Stromal cell of bone marrow (primary cell): Measurements from ENCODE around the gene PRKN.

Source experiments
- DNase-seq: peaks from one replicate; pipeline ENCODE4 v3.0.0-alpha.2; 2012; ENCODE audit warnings: low read depth

The PRKN gene

DNA sequence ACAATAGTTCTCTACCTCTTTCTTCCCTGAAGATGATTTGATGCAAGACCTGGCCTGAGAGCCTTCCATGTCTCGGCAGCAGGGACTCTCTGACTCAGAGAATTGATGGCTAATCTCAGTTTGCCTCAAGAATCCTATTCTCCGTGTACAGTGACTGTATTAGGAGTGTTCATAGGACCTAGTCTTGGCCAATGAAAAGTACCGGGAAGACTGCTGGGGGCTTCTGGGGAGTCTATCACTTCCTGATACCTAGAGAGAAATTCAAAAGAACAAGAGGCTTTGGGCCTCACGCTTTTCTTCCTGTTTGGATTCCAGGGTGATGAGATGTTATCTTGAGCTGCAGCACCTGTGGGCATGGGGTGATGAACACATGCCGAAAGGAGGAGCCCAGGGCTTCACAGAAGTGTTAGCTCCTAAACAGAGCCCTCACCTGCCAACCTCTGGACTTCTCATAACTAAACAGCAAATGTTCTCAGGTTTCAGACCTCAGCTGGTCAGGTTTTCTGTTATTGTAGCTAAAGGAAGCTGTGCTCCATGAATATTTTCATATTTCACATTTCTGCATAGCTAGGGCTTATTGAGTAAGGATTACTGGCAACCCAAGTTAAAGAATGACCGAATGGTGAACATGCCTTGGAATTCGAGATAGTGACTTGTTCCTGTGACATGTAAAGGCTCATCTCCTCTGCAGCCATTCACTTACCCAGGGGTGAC, 1130.6 kb downstream of the PRKN start:
- no peak for DNase-seq

- no peak for DNase-seq
These were observed 1133.2 kb downstream of the PRKN start for GRCh38 chr6:161594412-161594811.

DNA sequence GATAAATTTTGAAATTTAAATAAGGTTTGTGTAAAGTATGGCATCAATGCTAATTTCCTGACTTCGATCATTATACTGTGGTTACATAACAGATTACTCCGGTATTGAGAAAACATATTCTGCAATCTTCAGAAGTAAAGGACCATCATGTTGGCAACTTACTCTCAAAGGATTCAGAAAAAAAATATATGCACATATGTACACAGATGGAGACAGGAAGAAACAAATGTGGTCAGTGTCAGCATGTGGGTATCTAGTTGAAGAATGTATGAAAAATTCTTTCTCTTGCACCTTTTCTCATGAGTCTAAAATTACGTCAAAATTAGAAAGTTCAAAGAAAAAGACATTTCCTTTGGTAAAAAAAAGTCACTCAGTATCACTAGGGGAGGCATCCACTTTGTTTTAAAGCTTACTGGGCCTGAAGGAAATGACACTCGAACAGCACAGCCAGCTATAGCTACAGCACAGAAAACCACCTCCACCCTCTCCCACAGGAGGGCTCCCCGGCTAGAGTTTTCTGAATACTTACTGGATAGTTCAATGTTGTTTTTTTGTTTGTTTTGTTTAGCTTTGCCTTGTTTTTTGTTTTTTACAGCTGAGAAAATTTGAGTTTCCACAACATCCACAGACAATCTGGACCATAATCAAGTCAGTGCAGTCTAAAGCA, 1136.5 kb downstream of the PRKN start:
- DNase-seq: no peak

- no peak for DNase-seq
These were observed 1140.7 kb downstream of the PRKN start for GRCh38 chr6:161586887-161587286.

- DNase-seq: no peak
These were observed 1142.8 kb downstream of the PRKN start for GRCh38 chr6:161584621-161585340.

DNA sequence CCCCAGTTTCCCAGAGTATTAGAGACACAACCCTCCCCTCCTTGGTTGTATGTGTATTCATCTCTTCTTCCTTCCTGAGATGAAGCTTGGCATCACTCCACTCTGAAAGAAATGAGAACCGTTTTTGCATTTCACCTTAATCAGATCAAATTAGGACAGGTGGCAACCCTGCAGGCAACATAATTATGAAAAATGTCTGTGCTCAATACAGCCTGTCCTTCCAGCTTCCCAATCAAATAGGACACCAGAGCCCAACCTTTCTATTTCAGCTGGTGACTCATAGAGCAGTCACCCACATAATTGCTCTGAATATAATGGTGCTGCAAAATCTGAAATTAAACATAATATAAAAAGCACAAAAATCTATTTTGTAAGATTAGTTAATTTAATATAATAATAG, 1143.5 kb downstream of the PRKN start:
- no peak for DNase-seq

DNA sequence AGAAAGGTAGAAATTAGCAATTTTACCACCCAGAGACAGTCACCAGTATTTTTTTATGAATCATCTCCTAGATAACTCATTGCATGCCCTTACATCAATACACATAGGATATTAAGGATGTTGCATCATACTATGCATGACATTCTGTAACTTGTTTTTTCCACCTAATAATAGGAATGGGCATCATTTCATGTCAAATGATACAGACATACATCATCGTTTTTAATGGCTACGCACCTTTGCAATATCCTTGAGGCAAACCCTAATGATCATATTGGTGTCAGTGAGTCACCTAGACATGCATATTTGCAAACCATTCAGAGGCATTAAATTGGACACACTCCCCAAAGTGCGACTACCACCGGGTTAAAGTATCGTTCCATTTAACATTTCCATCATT, 1144.0 kb downstream of the PRKN start:
- DNase-seq: no peak

GRCh38 chr6:161578478-161578877, 1149.1 kb downstream of the PRKN start:
- no peak for DNase-seq

- DNase-seq: no peak
These were observed 1151.9 kb downstream of the PRKN start for GRCh38 chr6:161575523-161576254.

- no peak for DNase-seq
These were observed 1158.6 kb downstream of the PRKN start for GRCh38 chr6:161568885-161569456.

GRCh38 chr6:161564952-161565351, 1162.6 kb downstream of the PRKN start:
- DNase-seq: no peak

DNA sequence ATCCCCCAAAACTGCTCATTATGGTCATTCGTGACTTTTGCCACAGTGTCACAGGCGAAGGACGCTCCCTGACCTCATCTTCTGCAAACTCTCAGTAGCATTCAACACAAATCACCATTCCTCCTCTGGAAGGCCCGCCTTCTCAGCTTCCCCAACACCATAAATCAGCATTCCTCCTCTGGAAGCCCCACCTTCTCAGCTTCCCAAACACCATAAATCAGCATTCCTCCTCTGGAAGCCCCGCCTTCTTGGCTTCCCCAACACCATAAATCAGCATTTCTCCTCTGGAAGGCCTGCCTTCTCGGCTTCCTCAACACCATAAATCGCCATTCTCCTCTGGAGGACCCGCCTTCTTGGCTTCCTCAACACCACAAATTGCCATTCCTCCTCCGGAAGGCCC, 1165.7 kb downstream of the PRKN start:
- no peak for DNase-seq

DNA sequence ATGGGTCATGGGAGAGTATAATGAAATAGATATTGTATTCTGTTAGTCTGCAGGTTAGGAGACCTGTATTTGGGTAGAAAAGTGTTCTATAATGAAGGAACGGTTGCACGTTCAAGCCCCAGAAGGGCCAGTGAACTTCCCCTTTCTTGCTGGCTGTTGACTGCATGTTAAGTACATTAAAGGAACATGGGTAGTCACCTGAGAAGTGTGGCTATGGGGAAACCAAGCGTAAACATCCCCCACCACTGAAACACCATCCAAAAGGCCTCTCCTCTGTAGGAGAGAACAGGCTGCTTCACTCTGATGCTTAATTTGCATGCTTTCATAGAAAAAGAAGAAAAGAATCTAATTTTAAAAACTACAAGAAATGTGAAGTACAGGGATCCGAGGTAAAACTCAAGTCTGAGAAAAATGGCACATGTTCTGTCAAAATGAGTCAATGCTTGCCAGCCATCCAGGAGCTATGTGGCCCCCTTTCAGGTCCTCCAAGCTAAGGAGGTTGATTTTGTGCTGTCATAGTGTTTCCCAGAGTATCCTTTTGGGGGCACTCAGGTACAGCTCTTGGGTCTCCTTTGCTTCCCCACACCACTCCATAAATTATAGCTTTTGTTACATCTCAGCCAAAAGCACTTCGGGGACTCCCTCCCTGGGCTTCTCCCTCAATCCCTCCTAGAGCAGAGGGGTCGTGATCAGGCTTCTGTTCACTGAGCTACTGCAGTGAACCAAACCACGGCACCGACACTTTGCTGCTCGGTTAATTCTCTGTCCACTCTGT, 1170.0 kb downstream of the PRKN start:
- DNase-seq: no peak

GRCh38 chr6:161554883-161555282, 1172.7 kb downstream of the PRKN start:
- no peak for DNase-seq

DNA sequence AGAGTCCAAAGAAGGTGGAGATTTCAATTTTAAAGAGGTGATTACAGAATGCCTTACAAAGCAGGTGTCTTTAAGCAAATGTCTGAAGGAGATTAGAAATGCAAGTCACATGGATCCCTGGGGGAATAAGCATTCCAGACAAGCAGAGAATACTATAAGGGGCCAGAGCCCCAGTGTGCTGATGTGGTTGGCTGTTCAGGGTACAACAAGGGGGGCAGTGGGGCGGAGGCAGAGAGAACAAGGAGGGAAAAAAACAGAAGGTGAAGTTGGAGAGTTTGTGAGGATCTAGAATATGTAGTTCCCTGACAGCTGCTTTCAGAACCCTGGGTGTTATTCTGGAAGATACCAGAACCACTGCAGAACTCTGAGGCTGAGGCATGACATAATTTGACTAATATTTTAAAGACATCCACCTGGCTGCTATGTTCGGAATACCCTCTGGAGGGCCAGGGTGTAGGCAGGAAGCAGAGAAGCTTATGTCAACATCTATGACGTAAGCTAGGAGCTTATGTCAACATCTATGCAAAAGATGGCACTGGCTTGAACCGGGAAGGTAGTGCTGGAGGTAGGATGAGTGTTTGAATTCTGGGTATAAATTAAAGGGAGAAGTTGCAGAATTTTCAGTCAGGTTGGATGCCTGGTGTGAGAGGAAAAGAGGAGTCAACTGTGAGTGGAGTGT, 1177.5 kb downstream of the PRKN start:
- no peak for DNase-seq

GRCh38 chr6:161548713-161549296, 1178.8 kb downstream of the PRKN start:
- DNase-seq: no peak

GRCh38 chr6:161547617-161548016, 1179.9 kb downstream of the PRKN start:
- DNase-seq: no peak

- no peak for DNase-seq
These were observed 1180.9 kb downstream of the PRKN start for GRCh38 chr6:161546632-161547031.

DNA sequence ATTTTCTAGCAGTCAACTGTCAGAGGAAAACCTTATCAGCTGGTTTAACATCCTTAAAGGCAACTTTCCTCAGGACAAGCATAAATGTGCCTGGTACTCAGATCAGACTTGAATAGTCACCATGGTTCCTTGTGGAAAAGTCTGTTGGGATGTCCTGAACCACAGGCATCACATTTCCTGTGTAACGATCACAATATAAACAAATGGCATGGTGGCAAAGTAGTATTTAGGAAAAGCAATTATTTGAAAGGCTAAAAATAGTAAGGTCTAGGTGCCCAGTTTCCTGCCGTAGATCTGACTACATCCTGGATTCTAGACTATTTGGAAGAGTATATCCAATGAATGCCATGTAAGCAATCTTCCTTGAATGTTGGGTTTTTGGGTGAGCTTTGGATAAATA, 1181.8 kb downstream of the PRKN start:
- no peak for DNase-seq

DNA sequence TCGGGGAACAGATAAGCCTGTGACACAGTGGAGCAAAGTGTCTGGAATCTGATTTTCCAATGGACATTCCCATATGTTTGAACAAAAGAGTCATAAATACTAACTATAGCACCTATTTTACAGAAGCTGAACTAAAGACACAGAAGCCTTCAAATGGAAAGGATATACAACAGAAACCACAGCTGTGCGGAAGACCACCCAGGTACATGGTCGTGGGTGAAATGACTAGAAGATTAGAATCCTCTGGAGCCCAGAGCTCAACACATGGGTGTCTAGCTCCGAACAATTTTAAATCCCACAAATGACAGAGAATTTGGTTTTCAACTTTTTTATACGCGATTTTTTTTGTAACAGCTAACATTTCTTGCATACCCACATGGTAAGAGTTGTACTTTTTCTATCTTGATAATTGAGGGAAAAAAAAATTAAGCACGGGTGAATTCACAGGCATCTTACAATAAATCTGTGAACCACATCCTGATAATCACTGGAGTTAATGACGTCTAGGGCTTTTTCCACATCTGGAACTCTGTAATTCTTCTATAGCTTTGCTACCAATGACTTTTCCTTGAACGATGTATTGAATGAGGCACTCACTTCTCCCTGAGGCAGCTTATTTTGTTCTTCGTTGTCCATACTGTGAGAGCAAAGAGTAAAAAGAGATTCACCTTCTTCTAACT, 1182.6 kb downstream of the PRKN start:
- no peak for DNase-seq
